Astrocyte (in vitro differentiated cells and primary cell): ENCODE results near the gene CACNA1C. TPM values are rescaled to one million over a fixed set of nuclear protein-coding genes. Genes with fewer than 3 reads are reported as not detected.

ENCODE experiments used
- DNase-seq: peaks from one replicate; pipeline ENCODE4 v3.0.0-alpha.2; 2010; ENCODE audit warnings: low read depth
- FAIRE-seq: peaks from 2 replicates; lab custom pipeline; 2011; peaks lifted over from hg19 to GRCh38; lab: Jason Lieb, UNC
- H2AFZ ChIP-seq: 2 replicates; pipeline ENCODE4 v1.6.0; 2012; ENCODE audit warnings: low read depth, low read length, inconsistent platforms
- H3K27ac ChIP-seq: 2 replicates; pipeline ENCODE4 v1.5.1; 2011; ENCODE audit warnings: low read depth, low read length, inconsistent platforms
- H3K27me3 ChIP-seq: 2 replicates; pipeline ENCODE4 v1.6.0; 2011; ENCODE audit warnings: low read length, inconsistent platforms; ENCODE audit not compliant: insufficient read depth
- H3K36me3 ChIP-seq: 2 replicates; pipeline ENCODE4 v1.5.1; 2011; ENCODE audit warnings: low read length, inconsistent platforms; ENCODE audit not compliant: insufficient read depth
- H3K4me1 ChIP-seq: 2 replicates; pipeline ENCODE4 v1.5.1; 2011; ENCODE audit warnings: low read length, inconsistent platforms; ENCODE audit not compliant: insufficient read depth
- H3K4me2 ChIP-seq: 2 replicates; pipeline ENCODE4 v1.6.0; 2012; ENCODE audit warnings: low read length, inconsistent platforms
- H3K4me3 ChIP-seq: 2 replicates; pipeline ENCODE4 v1.5.1; 2011; ENCODE audit warnings: low read depth, mild to moderate bottlenecking, low read length, inconsistent platforms; ENCODE audit not compliant: insufficient read depth
- H3K79me2 ChIP-seq: 2 replicates; pipeline ENCODE4 v1.6.0; 2012; ENCODE audit warnings: mild to moderate bottlenecking, low read length, inconsistent platforms; ENCODE audit not compliant: insufficient read depth
- H3K9ac ChIP-seq: 2 replicates; pipeline ENCODE4 v1.6.0; 2012; ENCODE audit warnings: mild to moderate bottlenecking, low read length, inconsistent platforms
- H3K9me3 ChIP-seq: 2 replicates; pipeline ENCODE4 v1.5.1; 2012; ENCODE audit warnings: low read depth, mild to moderate bottlenecking, low read length, inconsistent platforms; ENCODE audit not compliant: insufficient read depth
- H4K20me1 ChIP-seq: 2 replicates; pipeline ENCODE4 v1.6.0; 2012; ENCODE audit warnings: low read length, inconsistent platforms; ENCODE audit not compliant: insufficient read depth
- H3K27ac Mint-ChIP-seq: one replicate; pipeline ENCODE4 v1.8.0; 2021; ENCODE audit warnings: mild to moderate bottlenecking, mixed read lengths; ENCODE audit not compliant: unreplicated experiment
- H3K27me3 Mint-ChIP-seq: one replicate; pipeline ENCODE4 v1.8.0; 2021; ENCODE audit warnings: low read depth, mixed read lengths; ENCODE audit not compliant: unreplicated experiment
- H3K36me3 Mint-ChIP-seq: one replicate; pipeline ENCODE4 v1.8.0; 2021; ENCODE audit warnings: low read depth, mixed read lengths; ENCODE audit not compliant: unreplicated experiment
- H3K4me1 Mint-ChIP-seq: one replicate; pipeline ENCODE4 v1.8.0; 2021; ENCODE audit warnings: low read depth, mixed read lengths; ENCODE audit not compliant: unreplicated experiment
- H3K4me3 Mint-ChIP-seq: one replicate; pipeline ENCODE4 v1.8.0; 2021; ENCODE audit warnings: mild to moderate bottlenecking, moderate library complexity, mixed read lengths; ENCODE audit not compliant: unreplicated experiment
- H3K9me3 Mint-ChIP-seq: one replicate; pipeline ENCODE4 v1.8.0; 2021; ENCODE audit warnings: mild to moderate bottlenecking, mixed read lengths; ENCODE audit not compliant: unreplicated experiment
- EZH2 ChIP-seq: IDR thresholded peaks from 2 replicates; pipeline ENCODE4 v1.6.1; 2012; ENCODE audit warnings: mild to moderate bottlenecking, low read length, inconsistent platforms; ENCODE audit not compliant: insufficient read depth
- total RNA-seq: library from RNA; stranded (reverse); gene quantifications from 2 replicates; pipeline ENCODE4 v1.2.1, GENCODE V29; 2021
- TF ChIP-seq, protein P1 (sequence below): IDR thresholded peaks from 2 replicates; pipeline ENCODE4 v1.5.1; 2011; ENCODE audit warnings: low read depth, mild to moderate bottlenecking, inconsistent platforms, low read length, moderate library complexity; ENCODE audit not compliant: insufficient read depth

The CACNA1C gene
- total RNA-seq, 1 donor from 2014 or later: 2.1 TPM

DNA sequence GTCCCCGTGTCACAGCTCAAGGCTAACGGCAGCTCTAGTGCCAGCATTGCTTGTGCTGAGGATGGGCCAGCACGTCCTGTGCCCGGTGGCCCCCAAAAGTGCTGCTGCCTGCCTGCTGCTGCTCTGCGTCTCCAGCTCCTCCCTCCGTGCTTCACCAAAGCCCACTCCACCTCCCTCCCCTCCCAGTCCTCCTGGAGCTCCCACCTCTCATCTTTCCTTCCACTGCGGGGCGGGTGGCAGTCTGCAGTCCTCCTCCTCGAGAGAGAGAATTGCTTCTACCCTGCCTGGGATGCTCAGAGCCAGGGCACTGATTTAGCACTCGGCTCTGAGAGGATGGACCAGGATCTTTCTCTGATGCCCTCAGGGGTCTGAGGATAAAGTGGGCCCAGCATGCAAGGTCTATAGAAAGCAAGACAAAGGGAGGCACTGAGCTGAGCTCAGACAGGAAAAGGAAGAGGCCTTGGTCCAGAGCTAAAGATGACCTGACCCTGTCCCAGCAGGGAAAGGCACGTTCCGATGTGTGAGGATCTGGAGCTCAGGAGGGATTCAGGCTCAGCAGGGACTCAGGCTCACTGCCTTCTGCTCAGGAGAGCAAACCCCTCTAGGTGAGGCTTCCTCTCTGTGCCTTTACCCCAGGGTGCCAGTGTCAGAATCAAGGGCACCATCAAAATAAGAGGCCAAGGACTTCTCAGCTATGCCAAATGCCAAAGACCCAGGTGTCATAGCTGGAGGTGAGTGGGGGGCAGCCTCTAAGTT, 628.8 kb downstream of the CACNA1C start:
- no peak overlapping the region for H3K4me2 ChIP-seq
- H3K4me3 ChIP-seq: no peak overlapping the region
- H3K36me3 ChIP-seq: no peaks in the 10 kb centered on the region
- H3K4me1 ChIP-seq: no peaks in the 10 kb centered on the region
- Mint-ChIP-seq H3K27ac (no peak overlapping the region), H3K4me3 (no peak overlapping the region), H3K36me3 (no peaks in the 10 kb centered on the region), H3K4me1 (no peaks in the 10 kb centered on the region), H3K27me3 (peaks cover 25% of the 10 kb centered on the region), H3K9me3 (peaks cover 2% of the 10 kb centered on the region)
- no peak for TF ChIP-seq EZH2
- TF ChIP-seq, protein P1, sequence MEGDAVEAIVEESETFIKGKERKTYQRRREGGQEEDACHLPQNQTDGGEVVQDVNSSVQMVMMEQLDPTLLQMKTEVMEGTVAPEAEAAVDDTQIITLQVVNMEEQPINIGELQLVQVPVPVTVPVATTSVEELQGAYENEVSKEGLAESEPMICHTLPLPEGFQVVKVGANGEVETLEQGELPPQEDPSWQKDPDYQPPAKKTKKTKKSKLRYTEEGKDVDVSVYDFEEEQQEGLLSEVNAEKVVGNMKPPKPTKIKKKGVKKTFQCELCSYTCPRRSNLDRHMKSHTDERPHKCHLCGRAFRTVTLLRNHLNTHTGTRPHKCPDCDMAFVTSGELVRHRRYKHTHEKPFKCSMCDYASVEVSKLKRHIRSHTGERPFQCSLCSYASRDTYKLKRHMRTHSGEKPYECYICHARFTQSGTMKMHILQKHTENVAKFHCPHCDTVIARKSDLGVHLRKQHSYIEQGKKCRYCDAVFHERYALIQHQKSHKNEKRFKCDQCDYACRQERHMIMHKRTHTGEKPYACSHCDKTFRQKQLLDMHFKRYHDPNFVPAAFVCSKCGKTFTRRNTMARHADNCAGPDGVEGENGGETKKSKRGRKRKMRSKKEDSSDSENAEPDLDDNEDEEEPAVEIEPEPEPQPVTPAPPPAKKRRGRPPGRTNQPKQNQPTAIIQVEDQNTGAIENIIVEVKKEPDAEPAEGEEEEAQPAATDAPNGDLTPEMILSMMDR: no peak
- no peak overlapping the region for H2AFZ ChIP-seq
- H3K27ac ChIP-seq: no peak overlapping the region
- H3K27me3 ChIP-seq: no peaks in the 10 kb centered on the region
- H3K9me3 ChIP-seq: no peaks in the 10 kb centered on the region
- H3K9ac ChIP-seq: no peak overlapping the region
- DNase-seq: no peak
- FAIRE-seq: no peak
- no peaks in the 10 kb centered on the region for H4K20me1 ChIP-seq
- H3K79me2 ChIP-seq: no peaks in the 10 kb centered on the region

DNA sequence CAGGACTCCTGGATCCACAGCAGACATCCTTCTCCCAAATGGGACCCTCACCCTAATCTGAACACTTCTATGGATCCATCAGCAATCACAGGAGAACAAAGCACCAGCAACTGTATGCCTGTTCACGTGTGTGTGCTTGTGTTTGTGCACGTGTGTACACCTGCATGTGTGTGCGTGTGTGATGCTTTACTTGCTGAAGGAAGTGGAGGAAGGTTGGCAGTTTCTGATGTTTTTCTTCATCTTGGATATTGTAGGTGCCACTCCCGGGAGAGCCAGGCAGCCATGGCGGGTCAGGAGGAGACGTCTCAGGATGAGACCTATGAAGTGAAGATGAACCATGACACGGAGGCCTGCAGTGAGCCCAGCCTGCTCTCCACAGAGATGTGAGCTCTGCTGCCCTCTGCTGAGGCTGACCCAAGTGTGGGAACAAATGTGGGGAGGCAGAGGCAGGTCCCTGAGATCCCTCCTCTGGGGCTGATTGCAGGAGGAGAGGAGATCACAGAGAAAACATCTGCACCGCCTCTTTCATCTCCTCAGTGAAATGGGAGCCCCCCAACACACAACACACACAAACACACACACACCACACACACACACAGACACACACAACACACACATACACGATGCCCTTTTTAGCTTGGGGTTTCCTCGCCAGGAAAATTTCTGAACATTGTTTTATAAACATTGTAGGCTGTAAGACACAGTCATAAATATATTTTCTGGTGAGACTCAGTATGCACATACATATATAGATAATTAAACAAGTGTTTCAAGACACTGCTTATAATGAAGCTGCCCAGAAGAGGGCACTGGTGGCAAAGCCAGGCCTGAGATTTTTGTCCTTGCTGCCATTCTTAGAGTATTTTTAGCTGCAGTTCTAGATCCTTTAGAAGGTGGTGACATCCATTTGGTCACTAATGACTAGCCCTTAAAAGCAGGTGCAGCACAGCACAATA, 629.8 kb downstream of the CACNA1C start:
- FAIRE-seq: no peak

More for the DNA sequence above, 629.8 kb downstream of the CACNA1C start:
- Histone ChIP-seq H3K9me3 (no peaks in the 10 kb centered on the region), H3K36me3 (no peaks in the 10 kb centered on the region), H3K4me2 (no peak overlapping the region), H3K9ac (no peak overlapping the region), H3K27ac (no peak overlapping the region), H3K4me3 (no peak overlapping the region), H3K79me2 (no peaks in the 10 kb centered on the region), H3K27me3 (no peaks in the 10 kb centered on the region), H3K4me1 (no peaks in the 10 kb centered on the region), H2AFZ (no peak overlapping the region), H4K20me1 (no peaks in the 10 kb centered on the region)
- no peaks in the 10 kb centered on the region for H3K36me3 Mint-ChIP-seq
- H3K4me1 Mint-ChIP-seq: no peaks in the 10 kb centered on the region
- DNase-seq: peak; percentile 20
- TF ChIP-seq, protein P1: peak; percentile 35
- no peak for TF ChIP-seq EZH2
- peaks cover 2% of the 10 kb centered on the region for H3K9me3 Mint-ChIP-seq
- peaks cover 27% of the 10 kb centered on the region for H3K27me3 Mint-ChIP-seq
- H3K4me3 Mint-ChIP-seq: no peak overlapping the region
- no peak overlapping the region for H3K27ac Mint-ChIP-seq
